Suprapubic skin (tissue), 4 donors: Measurements from ENCODE around the gene GPBAR1. TPM values are rescaled to one million over a fixed set of nuclear protein-coding genes. Genes with fewer than 3 reads are reported as not detected.

ENCODE experiments used
- DNase-seq, 2 donors: peaks; one replicate each; pipeline ENCODE4 v3.0.0-alpha.2; 2019; ENCODE audit warnings: low spot score in 2 of 2
- H3K27ac ChIP-seq: fragments of 200-600 bp; sonication (generic); one replicate; pipeline ENCODE4 v1.5.1; 2019
- H3K27me3 ChIP-seq: fragments of 200-600 bp; sonication (generic); one replicate; pipeline ENCODE4 v1.5.1; 2019
- H3K36me3 ChIP-seq: fragments of 200-600 bp; sonication (generic); one replicate; pipeline ENCODE4 v1.5.1; 2019
- H3K4me1 ChIP-seq: fragments of 200-600 bp; sonication (generic); one replicate; pipeline ENCODE4 v1.5.1; 2019
- H3K4me3 ChIP-seq: fragments of 200-600 bp; sonication (generic); one replicate; pipeline ENCODE4 v1.5.1; 2019; ENCODE audit warnings: mild to moderate bottlenecking
- H3K9me3 ChIP-seq: fragments of 200-600 bp; sonication (generic); one replicate; pipeline ENCODE4 v1.5.1; 2019
- CTCF ChIP-seq, 2 donors: fragments of 200-600 bp in 1 of 2; fragments of 450-650 bp in 1 of 2; sonication (generic) in 1 of 2; IDR thresholded peaks; one replicate each; pipeline ENCODE4 v1.5.1; 2016 to 2019; ENCODE audit warnings: antibody characterized with exemption in 2 of 2, mild to moderate bottlenecking in 1 of 2, moderate library complexity in 1 of 2
- EP300 ChIP-seq: sonication (generic); formaldehyde crosslinking; IDR thresholded peaks from one replicate; pipeline ENCODE4 v1.6.1; 2017; ENCODE audit warnings: antibody characterized with exemption
- POLR2A ChIP-seq, 2 donors: fragments of 450-650 bp; IDR thresholded peaks; one replicate each; pipeline ENCODE4 v1.6.1; 2017; ENCODE audit warnings: antibody characterized with exemption in 2 of 2, mild to moderate bottlenecking in 2 of 2, moderate library complexity in 2 of 2
- POLR2AphosphoS5 ChIP-seq, 3 donors: sonication (generic); formaldehyde crosslinking; IDR thresholded peaks; one replicate each; pipeline ENCODE4 v1.6.1; 2017; ENCODE audit warnings: antibody characterized with exemption in 3 of 3
- WGBS: methylation state at CpG from one replicate; pipeline ENCODE4 v1.1.5; 2018; 5-methylcytosine and 5-hydroxymethylcytosine counted together
- total RNA-seq, 4 donors: library from RNA; depleted of rRNA; stranded (reverse); fragments of >200 nt; gene quantifications; one replicate each; pipeline ENCODE4 v1.1.0, GENCODE V29; 2016

GPBAR1 gene
- total RNA-seq, 4 donors from 2014 or later, result 0.98 to 2.0 (median 1.6) TPM; not detected in 1

GRCh38 chr2:218223046-218223445, 37.8 kb upstream of the GPBAR1 start:
- H3K27ac ChIP-seq, result no peak overlapping the region
- 49% methylated on average over 5 of the region's 5 CpGs for WGBS
- DNase-seq, result no peak
- no peak for TF ChIP-seq POLR2A (IDR thresholded peaks at IDR 0.05)
- TF ChIP-seq CTCF (IDR thresholded peaks at IDR 0.05), result no peak
- no peak for TF ChIP-seq POLR2AphosphoS5 (IDR thresholded peaks at IDR 0.05)
- TF ChIP-seq EP300, result no peak
- peaks cover 65% of the 10 kb centered on the region for H3K4me1 ChIP-seq
- H3K4me3 ChIP-seq, result no peak overlapping the region
- peaks cover 41% of the 10 kb centered on the region for H3K36me3 ChIP-seq
- H3K9me3 ChIP-seq, result no peaks in the 10 kb centered on the region
- no peaks in the 10 kb centered on the region for H3K27me3 ChIP-seq

DNA sequence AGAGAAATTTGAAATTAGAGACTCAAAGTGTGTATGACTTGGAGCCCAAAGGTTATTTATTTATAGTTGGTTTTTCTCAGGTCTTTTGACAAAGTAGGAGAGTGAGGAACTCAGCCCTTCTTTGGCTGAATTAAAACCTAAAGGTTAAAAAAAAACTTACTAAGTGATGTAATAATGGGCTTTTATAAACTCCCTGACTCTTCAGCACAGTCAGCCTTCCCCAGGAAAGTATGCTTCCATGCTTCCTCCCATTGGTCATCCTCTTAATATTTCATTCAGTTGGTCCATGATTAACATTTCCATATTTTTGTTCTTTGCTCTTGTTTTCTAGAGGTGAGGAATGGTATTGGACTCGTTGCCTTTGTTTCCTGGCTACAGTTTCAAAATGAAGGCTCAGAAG, 36.6 kb upstream of the GPBAR1 start:
- H3K36me3 ChIP-seq, result peaks cover 53% of the 10 kb centered on the region
- WGBS, result 67% methylated on average over 1 of the region's 1 CpG
- no peak for DNase-seq
- no peak for TF ChIP-seq POLR2A (IDR thresholded peaks at IDR 0.05)
- no peak for TF ChIP-seq CTCF (IDR thresholded peaks at IDR 0.05)
- no peak for TF ChIP-seq EP300
- no peak for TF ChIP-seq POLR2AphosphoS5 (IDR thresholded peaks at IDR 0.05)
- H3K4me3 ChIP-seq, result no peak overlapping the region
- no peaks in the 10 kb centered on the region for H3K27me3 ChIP-seq
- no peaks in the 10 kb centered on the region for H3K9me3 ChIP-seq
- H3K4me1 ChIP-seq, result peaks cover 65% of the 10 kb centered on the region
- H3K27ac ChIP-seq, result no peak overlapping the region

DNA sequence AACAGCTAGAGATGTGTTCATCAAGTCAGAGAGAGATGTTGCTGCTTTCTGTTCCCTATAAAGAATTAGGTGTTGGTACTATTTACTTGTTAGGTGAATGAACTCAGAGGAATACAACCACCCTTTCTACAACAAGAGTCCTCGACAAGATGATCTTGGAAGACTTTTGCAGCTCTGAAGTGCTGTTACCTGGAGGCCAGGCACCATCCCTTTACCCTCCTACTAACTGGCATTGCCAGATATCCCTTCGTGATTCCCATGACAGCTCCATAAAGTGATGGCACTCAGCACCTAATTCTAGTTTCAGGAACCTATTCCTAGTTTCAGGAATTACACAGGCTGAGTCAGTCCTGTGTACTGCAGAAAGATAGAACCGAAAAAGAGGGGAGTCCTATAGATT, 33.9 kb upstream of the GPBAR1 start:
- peaks cover 73% of the 10 kb centered on the region for H3K36me3 ChIP-seq
- H3K9me3 ChIP-seq, result no peaks in the 10 kb centered on the region
- no peak overlapping the region for H3K4me3 ChIP-seq
- H3K27me3 ChIP-seq, result no peaks in the 10 kb centered on the region
- no peak for DNase-seq
- 71% methylated on average over 3 of the region's 3 CpGs for WGBS
- H3K4me1 ChIP-seq, result peaks cover 56% of the 10 kb centered on the region
- H3K27ac ChIP-seq, result no peak overlapping the region
- TF ChIP-seq EP300 (no peak), CTCF (IDR thresholded peaks at IDR 0.05) (no peak), POLR2A (IDR thresholded peaks at IDR 0.05) (no peak), POLR2AphosphoS5 (IDR thresholded peaks at IDR 0.05) (no peak)

DNA sequence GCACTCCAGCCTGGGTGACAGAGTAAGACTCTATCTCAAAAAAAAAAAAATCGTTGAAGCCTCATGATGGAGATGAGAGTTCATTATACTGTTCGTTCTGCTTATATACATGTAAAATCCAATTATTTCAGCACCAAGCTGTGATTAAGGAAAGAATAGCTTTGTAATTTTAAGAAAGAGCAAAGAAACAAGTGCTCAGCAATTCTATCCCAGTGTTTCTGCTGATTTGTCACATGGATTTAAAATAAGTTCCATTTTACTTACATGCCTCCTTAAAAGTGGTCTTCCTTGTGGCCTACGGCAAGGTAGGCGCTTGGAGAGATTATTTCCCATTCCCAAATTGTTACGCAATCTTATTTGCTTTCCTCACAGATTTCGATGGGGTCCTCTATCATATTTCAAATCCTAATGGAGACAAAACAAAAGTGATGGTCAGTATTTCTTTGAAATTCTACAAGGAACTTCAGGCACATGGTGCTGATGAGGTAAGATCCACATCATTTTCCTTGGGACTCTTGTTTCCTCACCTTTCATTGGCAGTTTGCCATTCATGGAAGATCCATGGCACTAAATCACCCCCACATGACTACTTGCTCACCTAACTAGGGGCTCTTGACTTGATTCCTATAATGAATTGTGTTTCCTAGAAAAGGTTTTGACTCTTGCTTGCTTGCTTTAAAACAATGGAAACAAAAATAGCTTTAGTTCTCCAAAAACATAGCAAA, 32.3 kb upstream of the GPBAR1 start:
- H3K36me3 ChIP-seq, result peaks cover 86% of the 10 kb centered on the region
- no peak overlapping the region for H3K4me3 ChIP-seq
- H3K27ac ChIP-seq, result no peak overlapping the region
- 89% methylated on average over 6 of the region's 6 CpGs for WGBS
- no peaks in the 10 kb centered on the region for H3K9me3 ChIP-seq
- DNase-seq, result no peak
- peaks cover 40% of the 10 kb centered on the region for H3K4me1 ChIP-seq
- no peak for TF ChIP-seq POLR2A (IDR thresholded peaks at IDR 0.05)
- no peak for TF ChIP-seq EP300
- TF ChIP-seq CTCF (IDR thresholded peaks at IDR 0.05), result no peak
- TF ChIP-seq POLR2AphosphoS5 (IDR thresholded peaks at IDR 0.05), result no peak
- no peaks in the 10 kb centered on the region for H3K27me3 ChIP-seq

- Histone ChIP-seq H3K27ac (peak overlapping the region; percentile 14), H3K4me1 (peaks cover 34% of the 10 kb centered on the region), H3K9me3 (no peaks in the 10 kb centered on the region), H3K36me3 (peaks cover 89% of the 10 kb centered on the region), H3K4me3 (no peak overlapping the region), H3K27me3 (no peaks in the 10 kb centered on the region)
- no peak for TF ChIP-seq EP300
- 25% methylated on average over 3 of the region's 3 CpGs for WGBS
- DNase-seq, result no peak
Observed at GRCh38 chr2:218229239-218229638, 31.6 kb upstream of the GPBAR1 start.
